ENCODE results near the gene ANKRD11. TPM values are rescaled to one million over a fixed set of nuclear protein-coding genes. Genes with fewer than 3 reads are reported as not detected.

The ANKRD11 gene
- total RNA-seq, 2 donors from 2014 or later: 118 to 159 TPM

- H3K27ac ChIP-seq (ENCODE audit: low read depth, low read length): peak overlapping the region; percentile 44
- H3K9me3 Mint-ChIP-seq: no peaks in the 10 kb centered on the region
- H3K36me3 Mint-ChIP-seq (ENCODE audit: low read depth): peaks cover 8% of the 10 kb centered on the region
Observed at GRCh38 chr16:89402962-89403361, 87.4 kb downstream of the ANKRD11 start.

GRCh38 chr16:89401641-89402445 lies 88.5 kb downstream of the ANKRD11 start:
- Mint-ChIP-seq H3K36me3 (ENCODE audit: low read depth) (peaks cover 11% of the 10 kb centered on the region), H3K27me3 (ENCODE audit: insufficient read depth) (no peaks in the 10 kb centered on the region), H3K4me3 (no peak overlapping the region), H3K9me3 (no peaks in the 10 kb centered on the region), H3K4me1 (peaks cover 43% of the 10 kb centered on the region), H3K27ac (peak overlapping the region; percentile 64)
- Histone ChIP-seq H3K4me1 (ENCODE audit: control insufficient read depth, insufficient read depth, low read length) (peaks cover 11% of the 10 kb centered on the region), H3K4me3 (ENCODE audit: low read length) (no peak overlapping the region), H3K36me3 (ENCODE audit: control insufficient read depth, insufficient read depth, low read length) (peaks cover 12% of the 10 kb centered on the region), H3K27ac (ENCODE audit: low read depth, low read length) (peak overlapping the region; percentile 57), H3K9ac (ENCODE audit: extremely low read depth, low read length, poor library complexity, severe bottlenecking) (no peak overlapping the region), H3K27me3 (ENCODE audit: control insufficient read depth, insufficient read depth, low read length, poor library complexity, severe bottlenecking) (no peaks in the 10 kb centered on the region), H3K9me3 (ENCODE audit: control insufficient read depth, low read length) (no peaks in the 10 kb centered on the region)
- no peak for DNase-seq
- WGBS, 2 experiments (ENCODE audit: insufficient coverage in 1 of 2, insufficient read length in 1 of 2): 92 to 94% methylated on average over 15 to 20 of the region's 27 CpGs
- TF ChIP-seq CTCF (conservative IDR thresholded peaks at IDR 0.05): no peak

More at GRCh38 chr16:89402962-89403361, 87.4 kb downstream of the ANKRD11 start:
- peak overlapping the region; percentile 49 for H3K27ac Mint-ChIP-seq
- no peaks in the 10 kb centered on the region for H3K27me3 Mint-ChIP-seq (ENCODE audit: insufficient read depth)
- Histone ChIP-seq H3K4me1 (ENCODE audit: control insufficient read depth, insufficient read depth, low read length) (peaks cover 11% of the 10 kb centered on the region), H3K9ac (ENCODE audit: extremely low read depth, low read length, poor library complexity, severe bottlenecking) (no peak overlapping the region), H3K36me3 (ENCODE audit: control insufficient read depth, insufficient read depth, low read length) (peaks cover under 1% of the 10 kb centered on the region), H3K27me3 (ENCODE audit: control insufficient read depth, insufficient read depth, low read length, poor library complexity, severe bottlenecking) (no peaks in the 10 kb centered on the region), H3K4me3 (ENCODE audit: low read length) (no peak overlapping the region), H3K9me3 (ENCODE audit: control insufficient read depth, low read length) (no peaks in the 10 kb centered on the region)
- DNase-seq: no peak
- WGBS, 2 experiments (ENCODE audit: insufficient coverage in 1 of 2, insufficient read length in 1 of 2): 93 to 95% methylated on average over 15 to 17 of the region's 17 CpGs
- H3K4me3 Mint-ChIP-seq: no peak overlapping the region
- H3K4me1 Mint-ChIP-seq: peaks cover 54% of the 10 kb centered on the region
- no peak for TF ChIP-seq CTCF (conservative IDR thresholded peaks at IDR 0.05)

- H3K36me3 ChIP-seq (ENCODE audit: control insufficient read depth, insufficient read depth, low read length): peaks cover 12% of the 10 kb centered on the region
- Mint-ChIP-seq H3K4me3 (no peak overlapping the region), H3K36me3 (ENCODE audit: low read depth) (peaks cover 11% of the 10 kb centered on the region), H3K4me1 (peaks cover 40% of the 10 kb centered on the region), H3K27ac (peak overlapping the region; percentile 45), H3K27me3 (ENCODE audit: insufficient read depth) (no peaks in the 10 kb centered on the region), H3K9me3 (no peaks in the 10 kb centered on the region)
- no peaks in the 10 kb centered on the region for H3K27me3 ChIP-seq (ENCODE audit: control insufficient read depth, insufficient read depth, low read length, poor library complexity, severe bottlenecking)
- no peak for DNase-seq
- no peak overlapping the region for H3K27ac ChIP-seq (ENCODE audit: low read depth, low read length)
- H3K9ac ChIP-seq (ENCODE audit: extremely low read depth, low read length, poor library complexity, severe bottlenecking): no peak overlapping the region
- H3K4me3 ChIP-seq (ENCODE audit: low read length): no peak overlapping the region
- no peaks in the 10 kb centered on the region for H3K9me3 ChIP-seq (ENCODE audit: control insufficient read depth, low read length)
- no peak for TF ChIP-seq CTCF (conservative IDR thresholded peaks at IDR 0.05)
- H3K4me1 ChIP-seq (ENCODE audit: control insufficient read depth, insufficient read depth, low read length): peaks cover 6% of the 10 kb centered on the region
- 93 to 94% methylated on average over 8 to 12 of the region's 12 CpGs for WGBS, 2 experiments (ENCODE audit: insufficient coverage in 1 of 2, insufficient read length in 1 of 2)
Observed at GRCh38 chr16:89401205-89401604, 89.2 kb downstream of the ANKRD11 start.

All from endodermal cell (in vitro differentiated cells).